Effector memory CD8-positive, alpha-beta T cell (primary cell): Measurements from ENCODE around the gene DOHH.

Experiments used
- ATAC-seq: fragments of 150-1000 bp; cut with Tn5 transposase; replicated peaks from 2 replicates; pipeline ENCODE4 v1.10.0; 2021; ENCODE audit warnings: mild to moderate bottlenecking, moderate library complexity
- DNase-seq, 3 experiments: peaks; one replicate each; pipeline ENCODE4 v3.0.0; 2021
- H3K27ac Mint-ChIP-seq, 2 donors: one replicate each; pipeline ENCODE4 v1.8.0; 2022; ENCODE audit warnings: mild to moderate bottlenecking in 2 of 2, mixed read lengths in 2 of 2, moderate library complexity in 2 of 2
- H3K27me3 Mint-ChIP-seq, 2 donors: one replicate each; pipeline ENCODE4 v1.8.0; 2022; ENCODE audit warnings: mixed read lengths in 2 of 2
- H3K36me3 Mint-ChIP-seq: one replicate; pipeline ENCODE4 v1.8.0; 2022; ENCODE audit warnings: mild to moderate bottlenecking, moderate library complexity, mixed read lengths; ENCODE audit not compliant: insufficient read depth
- H3K4me1 Mint-ChIP-seq, 2 donors: one replicate each; pipeline ENCODE4 v1.8.0; 2022; ENCODE audit warnings: low read depth in 2 of 2, mixed read lengths in 2 of 2
- H3K4me3 Mint-ChIP-seq, 2 donors: one replicate each; pipeline ENCODE4 v1.8.0; 2022; ENCODE audit warnings: mild to moderate bottlenecking in 2 of 2, mixed read lengths in 2 of 2, moderate library complexity in 2 of 2
- H3K9me3 Mint-ChIP-seq, 2 donors: one replicate each; pipeline ENCODE4 v1.8.0; 2022; ENCODE audit warnings: mixed read lengths in 2 of 2

Gene DOHH

DNA sequence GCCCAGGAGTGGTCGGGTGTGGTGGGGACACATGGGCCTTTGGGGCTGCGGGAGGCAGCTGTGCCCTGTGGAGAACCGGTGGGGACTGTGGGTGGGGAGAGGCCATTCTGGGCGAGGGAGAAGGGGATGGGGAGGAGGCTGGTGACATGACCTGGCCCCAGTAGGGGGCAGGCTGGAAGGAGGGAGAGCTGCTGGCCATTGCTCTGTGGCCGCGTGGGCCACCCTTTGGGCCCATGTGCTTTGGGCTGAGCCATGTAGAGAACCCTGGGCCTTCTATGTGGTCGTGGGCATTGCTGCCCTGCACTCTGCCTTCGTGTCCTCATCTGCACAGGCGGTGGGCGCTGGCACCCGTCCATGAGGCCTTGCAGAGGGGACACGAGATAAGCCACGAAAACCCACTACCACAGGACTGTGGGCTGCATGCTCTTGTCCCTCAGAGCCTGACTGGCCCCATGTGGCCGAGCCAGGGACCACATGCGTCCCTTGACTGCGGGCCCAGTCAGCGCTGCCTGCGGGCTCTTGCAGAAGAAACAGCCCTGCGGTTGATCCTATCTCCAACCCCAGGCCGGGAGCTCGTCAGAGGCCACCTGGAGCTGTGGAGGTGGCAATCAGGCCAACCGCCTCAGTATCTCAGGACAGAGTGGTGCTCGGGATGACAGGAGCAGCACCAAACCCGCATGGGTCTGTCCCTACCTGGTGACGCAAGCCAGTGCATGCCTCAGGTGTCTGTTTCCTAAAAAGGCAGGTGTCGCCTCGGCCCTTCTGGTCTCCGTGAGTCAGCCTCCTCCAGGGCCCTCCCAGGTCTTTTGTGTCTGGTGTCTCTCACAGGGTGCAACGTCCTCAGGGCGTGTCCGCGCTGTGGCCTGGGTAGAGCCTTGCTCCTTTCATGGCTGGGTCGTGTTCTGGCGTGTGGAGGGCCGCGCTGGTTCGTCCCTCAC is 20.0 kb upstream of the DOHH start:
- Mint-ChIP-seq H3K36me3 (peaks cover 46% of the 10 kb centered on the region), H3K4me1 (peaks cover 12 to 33% of the 10 kb centered on the region in 2 donors), H3K4me3 (no peak overlapping the region), H3K27ac (peak overlapping the region; percentile 52 to 78), H3K27me3 (no peaks in the 10 kb centered on the region), H3K9me3 (no peaks in the 10 kb centered on the region)
- DNase-seq = no peak
- ATAC-seq = no peak

DNA sequence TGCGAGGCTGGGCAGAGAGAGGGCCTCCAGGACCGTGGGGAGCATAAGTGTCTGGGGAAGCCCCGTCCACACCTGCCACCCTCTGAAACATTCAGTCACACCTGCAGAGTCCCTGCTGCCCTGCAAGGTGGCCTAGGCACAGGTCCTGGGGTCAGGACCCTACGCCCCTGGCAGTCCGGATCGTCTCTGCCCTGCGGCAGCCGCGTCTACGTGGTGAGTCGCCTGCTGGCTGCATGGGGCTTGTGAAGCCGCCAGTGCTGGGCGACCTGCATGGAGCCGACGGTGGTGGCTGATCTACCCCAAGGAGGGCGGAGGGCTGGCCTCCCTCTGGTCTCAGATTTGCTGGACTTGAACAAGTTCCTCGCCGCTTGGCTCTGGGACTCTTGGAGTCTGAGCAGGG is 18.7 kb upstream of the DOHH start:
- no peak for ATAC-seq
- no peaks in the 10 kb centered on the region for H3K9me3 Mint-ChIP-seq
- H3K27ac Mint-ChIP-seq = peak overlapping the region in 1 of 2 donors; percentile 32
- H3K27me3 Mint-ChIP-seq = no peaks in the 10 kb centered on the region
- peaks cover 16 to 38% of the 10 kb centered on the region in 2 donors for H3K4me1 Mint-ChIP-seq
- no peak for DNase-seq
- H3K4me3 Mint-ChIP-seq = no peak overlapping the region
- peaks cover 44% of the 10 kb centered on the region for H3K36me3 Mint-ChIP-seq

DNA sequence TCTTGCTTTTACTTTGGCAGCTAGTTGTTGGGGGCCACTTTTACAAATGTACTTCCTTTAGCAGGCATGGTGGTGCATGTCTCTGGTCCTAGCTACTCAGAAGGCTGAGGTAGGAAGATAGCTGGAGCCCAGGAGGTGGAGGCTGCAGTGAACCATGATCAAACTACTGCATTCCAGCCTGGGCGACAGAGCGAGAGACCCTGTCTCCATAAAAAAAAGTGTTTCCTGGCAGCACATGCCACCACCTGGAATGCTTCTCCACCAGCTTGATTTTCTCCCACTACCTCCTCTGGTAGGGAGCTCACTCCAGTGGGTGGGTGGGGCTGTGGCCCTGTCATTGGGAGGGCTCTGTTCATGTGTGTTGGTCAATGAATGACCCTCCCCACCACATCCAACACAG is 18.2 kb upstream of the DOHH start:
- peaks cover 15 to 38% of the 10 kb centered on the region in 2 donors for H3K4me1 Mint-ChIP-seq
- H3K27me3 Mint-ChIP-seq = no peaks in the 10 kb centered on the region
- DNase-seq = no peak
- ATAC-seq = no peak
- peaks cover 40% of the 10 kb centered on the region for H3K36me3 Mint-ChIP-seq
- no peak overlapping the region for H3K4me3 Mint-ChIP-seq
- H3K9me3 Mint-ChIP-seq = no peaks in the 10 kb centered on the region
- H3K27ac Mint-ChIP-seq = peak overlapping the region in 1 of 2 donors; percentile 44

DNA sequence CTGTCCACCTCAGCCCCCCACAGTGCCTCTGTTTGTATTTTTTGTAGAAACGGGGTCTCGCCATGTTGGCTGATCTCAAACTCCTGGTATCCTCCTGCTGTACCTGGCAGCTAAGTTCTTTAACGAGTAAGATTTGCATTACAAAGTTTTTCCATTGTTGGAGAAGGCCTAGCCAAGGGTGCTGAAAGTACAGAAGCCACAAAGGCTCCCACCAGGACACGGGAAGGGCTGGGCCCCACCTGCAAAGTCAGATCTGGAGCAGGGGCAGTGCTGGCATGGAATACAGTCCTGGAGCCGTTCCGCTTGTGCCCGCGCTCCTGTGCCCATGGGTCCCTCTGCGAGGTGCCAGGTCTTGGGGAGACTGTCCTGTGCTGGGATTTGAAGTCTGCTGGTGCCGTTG is 17.8 kb upstream of the DOHH start:
- peak overlapping the region in 1 of 2 donors; percentile 44 for H3K27ac Mint-ChIP-seq
- no peaks in the 10 kb centered on the region for H3K9me3 Mint-ChIP-seq
- no peak for ATAC-seq
- peaks cover 17 to 39% of the 10 kb centered on the region in 2 donors for H3K4me1 Mint-ChIP-seq
- no peaks in the 10 kb centered on the region for H3K27me3 Mint-ChIP-seq
- DNase-seq = no peak
- no peak overlapping the region for H3K4me3 Mint-ChIP-seq
- H3K36me3 Mint-ChIP-seq = peaks cover 39% of the 10 kb centered on the region

DNA sequence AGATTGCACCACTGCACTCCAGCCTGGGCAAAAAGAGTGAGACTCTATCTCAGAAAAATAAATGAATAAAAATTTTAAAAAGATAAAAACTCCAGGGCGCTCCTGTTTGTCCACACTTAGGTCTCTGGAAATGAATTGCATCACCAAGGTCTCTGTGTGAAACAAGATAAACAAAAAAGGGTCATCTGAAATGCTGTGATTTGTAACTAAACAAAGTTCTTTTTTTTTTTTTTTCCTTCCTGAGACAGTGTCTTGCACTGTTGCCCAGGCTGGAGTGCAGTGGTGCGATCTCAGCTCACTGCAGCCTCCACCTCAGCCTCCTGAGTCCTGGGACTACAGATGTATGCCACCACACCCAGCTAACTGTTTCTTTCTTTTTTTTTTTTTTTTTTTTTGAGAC is 17.2 kb upstream of the DOHH start:
- Mint-ChIP-seq H3K27ac (peak overlapping the region in 1 of 2 donors; percentile 44), H3K36me3 (peaks cover 38% of the 10 kb centered on the region), H3K4me3 (no peak overlapping the region), H3K27me3 (no peaks in the 10 kb centered on the region), H3K4me1 (peaks cover 17 to 39% of the 10 kb centered on the region in 2 donors), H3K9me3 (no peaks in the 10 kb centered on the region)
- DNase-seq (no peak), ATAC-seq (no peak)

DNA sequence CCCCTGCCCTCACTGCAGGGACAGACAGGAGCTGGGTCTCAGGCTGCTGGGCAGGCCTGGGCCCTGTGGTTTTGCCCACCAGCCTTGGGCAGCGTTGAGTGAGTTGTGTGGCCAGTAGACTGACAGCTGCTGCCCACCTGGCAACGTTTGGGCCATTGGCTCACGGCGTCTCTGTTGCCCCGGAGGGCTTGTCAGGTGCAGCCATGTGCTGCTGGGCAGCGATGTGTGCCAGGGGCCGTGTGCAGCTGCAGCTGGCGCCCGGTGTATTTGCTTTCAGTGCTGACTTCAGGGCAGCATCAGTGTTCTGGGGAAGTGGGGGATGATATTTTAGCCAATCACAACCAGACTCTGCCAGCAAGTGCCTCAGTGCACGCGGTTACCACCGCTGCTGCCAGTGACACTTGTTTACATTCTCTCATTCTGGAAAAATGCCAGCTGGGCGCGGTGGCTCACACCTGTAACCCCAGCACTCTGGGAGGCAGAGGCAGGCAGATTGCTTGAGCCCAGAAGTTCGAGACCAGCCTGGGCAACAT is 16.3 kb upstream of the DOHH start:
- peak overlapping the region in 1 of 2 donors; percentile 56 for H3K4me3 Mint-ChIP-seq
- no peaks in the 10 kb centered on the region for H3K27me3 Mint-ChIP-seq
- ATAC-seq = peak; percentile 92
- peaks cover 21 to 43% of the 10 kb centered on the region in 2 donors for H3K4me1 Mint-ChIP-seq
- peak overlapping the region; percentile 79 to 92 for H3K27ac Mint-ChIP-seq
- H3K36me3 Mint-ChIP-seq = peaks cover 32% of the 10 kb centered on the region
- DNase-seq = peak; percentile 51 to 62 (median 61)
- H3K9me3 Mint-ChIP-seq = no peaks in the 10 kb centered on the region

DNA sequence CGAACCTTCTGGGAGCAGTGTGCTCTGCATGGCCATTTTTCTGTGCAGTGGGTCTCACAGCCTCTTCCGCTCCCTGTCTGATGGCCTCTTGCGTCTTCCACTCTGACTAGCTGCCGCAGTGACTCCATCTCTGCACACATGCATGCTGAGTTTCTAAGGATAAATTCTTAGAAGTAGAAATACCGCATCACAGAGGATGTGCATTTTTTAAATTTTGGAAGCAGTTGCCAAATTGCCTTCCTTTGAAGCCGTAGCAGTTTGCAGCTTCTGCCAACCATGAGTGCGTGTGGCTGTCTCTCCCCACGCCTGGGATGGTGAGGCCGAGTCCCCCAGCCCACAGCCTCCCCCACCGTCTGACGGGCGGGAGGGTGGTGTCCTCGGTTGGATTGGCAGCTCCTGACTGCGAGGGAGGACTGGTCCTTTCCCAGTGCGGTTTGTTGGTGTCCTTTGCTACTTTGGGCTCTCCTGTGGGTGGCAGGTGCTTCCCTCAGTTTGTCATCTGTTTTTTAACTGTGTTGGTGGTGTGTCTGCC is 15.5 kb upstream of the DOHH start:
- peak overlapping the region; percentile 79 to 92 for H3K27ac Mint-ChIP-seq
- DNase-seq (no peak), ATAC-seq (no peak)
- H3K36me3 Mint-ChIP-seq = peaks cover 31% of the 10 kb centered on the region
- no peaks in the 10 kb centered on the region for H3K27me3 Mint-ChIP-seq
- H3K4me1 Mint-ChIP-seq = peaks cover 20 to 44% of the 10 kb centered on the region in 2 donors
- no peaks in the 10 kb centered on the region for H3K9me3 Mint-ChIP-seq
- H3K4me3 Mint-ChIP-seq = peak overlapping the region in 1 of 2 donors; percentile 56

DNA sequence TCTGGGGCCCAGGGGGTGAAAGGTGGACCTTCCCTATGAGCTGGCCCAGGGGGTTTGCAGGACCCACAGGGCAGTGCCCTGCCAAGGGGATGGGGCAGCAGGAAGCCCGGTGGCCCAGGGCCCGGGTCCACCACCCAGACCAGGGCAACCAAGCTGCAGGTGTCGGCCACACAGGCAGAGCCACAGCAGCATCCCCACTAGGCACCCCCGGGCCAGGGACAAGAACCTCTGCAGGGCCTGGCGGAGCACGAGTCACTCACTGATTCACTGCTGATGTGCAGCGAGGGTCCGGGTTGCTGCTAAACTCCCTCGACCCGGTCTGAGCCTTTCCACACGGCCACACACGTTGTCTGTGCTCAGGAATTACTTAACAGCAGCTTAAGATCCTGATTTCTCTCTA is 14.5 kb upstream of the DOHH start:
- Mint-ChIP-seq H3K36me3 (peaks cover 38% of the 10 kb centered on the region), H3K4me3 (peak overlapping the region in 1 of 2 donors; percentile 33), H3K27me3 (no peaks in the 10 kb centered on the region), H3K27ac (peak overlapping the region; percentile 73 to 92), H3K9me3 (no peaks in the 10 kb centered on the region), H3K4me1 (peaks cover 25 to 45% of the 10 kb centered on the region in 2 donors)
- no peak for DNase-seq
- no peak for ATAC-seq

DNA sequence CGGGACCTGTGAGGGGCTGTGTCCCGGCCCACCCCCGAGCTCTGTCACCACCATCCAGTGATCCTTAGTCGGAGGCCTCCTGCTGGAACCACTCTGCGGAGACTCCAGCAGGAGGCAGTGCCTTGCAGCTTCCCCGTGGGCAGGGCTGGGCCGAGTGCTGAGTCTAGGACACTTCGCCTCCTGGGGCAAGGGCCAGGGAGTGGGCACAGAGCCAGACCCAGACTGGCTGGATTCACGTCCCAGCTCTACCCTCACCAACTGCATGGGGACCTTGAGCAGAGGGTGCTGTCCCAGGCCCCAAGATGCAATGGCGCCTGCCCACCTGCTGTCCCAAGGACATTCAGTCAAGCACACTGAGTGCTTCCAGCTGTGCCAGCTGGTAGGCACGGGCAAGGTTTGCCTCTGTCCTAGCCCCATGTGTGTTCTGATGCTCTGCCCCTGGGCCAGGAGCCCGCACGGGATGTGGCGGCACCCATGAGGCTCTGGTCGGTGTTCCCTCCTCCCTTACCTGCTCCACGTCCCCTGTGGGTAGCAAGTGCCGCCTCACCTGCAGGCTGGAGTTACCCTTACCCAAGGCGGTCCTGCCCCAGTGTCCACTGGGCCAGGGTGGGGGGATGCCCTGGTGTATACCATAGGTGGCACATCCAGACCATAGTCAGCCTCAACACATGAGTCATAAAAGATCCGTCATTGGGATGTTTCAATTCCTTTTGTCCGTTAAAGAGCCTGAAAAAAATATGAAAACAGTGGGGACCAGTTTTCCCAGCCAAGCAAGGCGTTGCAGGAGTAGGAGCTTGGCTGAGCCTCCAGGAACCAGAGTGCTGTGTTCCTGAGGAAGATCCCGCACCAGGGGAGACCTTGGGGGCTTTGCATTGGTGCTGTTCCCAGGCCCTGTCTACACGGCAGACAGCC is 13.0 kb upstream of the DOHH start:
- DNase-seq = no peak
- no peaks in the 10 kb centered on the region for H3K9me3 Mint-ChIP-seq
- H3K27me3 Mint-ChIP-seq = no peaks in the 10 kb centered on the region
- peaks cover 40 to 54% of the 10 kb centered on the region in 2 donors for H3K4me1 Mint-ChIP-seq
- H3K36me3 Mint-ChIP-seq = peaks cover 38% of the 10 kb centered on the region
- peak overlapping the region in 1 of 2 donors; percentile 12 for H3K27ac Mint-ChIP-seq
- no peak for ATAC-seq
- no peak overlapping the region for H3K4me3 Mint-ChIP-seq

DNA sequence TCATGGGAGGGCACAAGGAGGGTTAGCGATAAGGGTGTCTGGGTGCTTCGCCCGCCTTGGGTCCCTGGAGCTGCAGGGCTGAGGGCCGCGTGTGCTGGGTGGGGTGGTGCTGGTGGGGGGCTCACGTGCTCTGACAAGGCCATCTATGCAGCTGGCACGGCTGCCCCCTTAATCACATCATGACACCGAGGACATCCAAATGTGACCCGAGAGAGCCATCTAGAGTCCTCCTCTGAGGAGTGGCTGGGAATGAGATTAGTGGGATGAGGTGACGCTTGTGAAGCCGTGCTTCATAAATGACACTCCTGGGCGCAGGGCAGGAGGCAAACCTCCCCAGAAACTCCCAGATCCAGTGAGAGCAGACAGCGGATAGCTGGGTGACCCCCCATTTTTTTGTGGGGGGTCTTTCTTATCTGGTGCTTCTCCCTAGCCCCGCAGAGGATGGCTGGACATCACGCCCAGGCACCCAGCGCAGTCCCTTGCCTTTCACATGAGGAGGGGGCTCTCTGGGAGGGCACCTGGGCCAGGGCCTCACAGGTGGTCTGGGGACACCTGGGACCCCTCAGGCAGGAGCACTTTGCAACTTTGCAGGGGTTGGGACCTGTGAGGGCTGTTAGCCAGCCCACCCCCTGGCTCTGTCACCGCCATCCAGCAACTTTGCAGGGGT is 12.2 kb upstream of the DOHH start:
- H3K9me3 Mint-ChIP-seq = no peaks in the 10 kb centered on the region
- DNase-seq = no peak
- no peak overlapping the region for H3K4me3 Mint-ChIP-seq
- H3K36me3 Mint-ChIP-seq = peaks cover 41% of the 10 kb centered on the region
- no peaks in the 10 kb centered on the region for H3K27me3 Mint-ChIP-seq
- H3K27ac Mint-ChIP-seq = peak overlapping the region; percentile 12 to 62
- H3K4me1 Mint-ChIP-seq = peaks cover 43 to 57% of the 10 kb centered on the region in 2 donors
- ATAC-seq = no peak

DNA sequence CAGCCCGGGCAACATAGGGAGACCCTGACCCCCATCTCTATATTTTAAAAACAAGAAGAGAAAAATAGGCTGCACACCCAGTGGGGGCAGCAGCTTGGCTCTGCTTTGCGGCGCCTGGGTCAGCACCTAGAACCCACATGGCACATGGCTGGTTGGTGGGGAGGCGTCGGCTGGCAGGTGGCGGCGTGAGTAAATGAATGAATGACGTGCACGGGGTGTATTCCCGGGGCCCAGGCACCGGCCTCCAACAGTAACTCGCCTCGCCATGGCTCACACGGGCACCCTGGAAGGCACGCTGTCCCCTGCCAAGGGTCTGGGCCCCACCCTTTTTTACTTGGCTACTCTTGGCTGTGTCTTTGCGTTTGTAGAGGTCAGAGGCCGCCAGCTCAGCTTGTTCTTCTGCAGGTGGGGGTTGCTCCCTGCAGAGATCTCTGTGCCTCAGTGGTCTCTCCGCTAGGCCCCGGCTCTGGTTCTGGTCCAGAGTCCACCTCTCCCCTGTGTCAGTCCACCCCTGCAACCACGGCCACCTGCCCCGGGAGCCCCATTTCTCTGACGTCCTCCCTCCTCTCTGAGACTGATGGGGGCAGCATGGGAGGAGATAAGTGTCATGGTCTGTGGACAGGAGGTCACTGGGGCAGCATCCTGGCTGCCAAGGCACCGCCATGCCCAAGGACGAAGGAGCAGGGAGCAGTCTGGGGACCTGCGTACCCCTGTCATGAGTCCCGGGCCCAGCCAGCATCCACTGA is 11.2 kb upstream of the DOHH start:
- Mint-ChIP-seq H3K4me1 (peaks cover 50 to 62% of the 10 kb centered on the region in 2 donors), H3K27ac (peak overlapping the region; percentile 62 to 86), H3K9me3 (no peaks in the 10 kb centered on the region), H3K36me3 (peaks cover 41% of the 10 kb centered on the region), H3K4me3 (peak overlapping the region in 1 of 2 donors; percentile 38), H3K27me3 (no peaks in the 10 kb centered on the region)
- no peak for ATAC-seq
- DNase-seq = no peak

DNA sequence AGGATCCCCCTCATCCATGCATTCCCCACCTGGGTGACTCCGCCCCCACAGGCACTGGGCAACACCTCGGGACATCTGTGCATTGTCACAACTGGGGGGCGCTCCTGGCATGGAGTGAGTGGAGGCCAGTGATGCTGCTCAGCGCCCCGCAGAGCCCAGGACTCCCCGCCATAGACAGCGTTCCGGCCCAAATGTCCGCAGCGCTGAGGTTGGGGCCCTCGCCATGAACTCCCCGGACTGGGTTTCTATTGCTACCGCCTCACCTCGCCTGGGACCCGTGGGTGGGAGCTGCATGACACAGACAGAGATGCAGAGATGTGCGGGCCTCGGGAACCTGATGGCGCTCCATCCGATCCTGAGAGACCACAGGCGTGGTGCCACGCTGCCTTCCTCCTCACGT is 10.3 kb upstream of the DOHH start:
- no peak overlapping the region for H3K4me3 Mint-ChIP-seq
- DNase-seq (no peak), ATAC-seq (no peak)
- peak overlapping the region in 1 of 2 donors; percentile 67 for H3K27ac Mint-ChIP-seq
- no peaks in the 10 kb centered on the region for H3K9me3 Mint-ChIP-seq
- H3K27me3 Mint-ChIP-seq = no peaks in the 10 kb centered on the region
- peaks cover 47% of the 10 kb centered on the region for H3K36me3 Mint-ChIP-seq
- H3K4me1 Mint-ChIP-seq = peaks cover 54 to 56% of the 10 kb centered on the region in 2 donors
